ENCODE measurements around the gene EML1. TPM values are rescaled to one million over a fixed set of nuclear protein-coding genes. Genes with fewer than 3 reads are reported as not detected.

Gene EML1
- polyA plus RNA-seq, 1 donor from 2014 or later, result 21.7 TPM

DNA sequence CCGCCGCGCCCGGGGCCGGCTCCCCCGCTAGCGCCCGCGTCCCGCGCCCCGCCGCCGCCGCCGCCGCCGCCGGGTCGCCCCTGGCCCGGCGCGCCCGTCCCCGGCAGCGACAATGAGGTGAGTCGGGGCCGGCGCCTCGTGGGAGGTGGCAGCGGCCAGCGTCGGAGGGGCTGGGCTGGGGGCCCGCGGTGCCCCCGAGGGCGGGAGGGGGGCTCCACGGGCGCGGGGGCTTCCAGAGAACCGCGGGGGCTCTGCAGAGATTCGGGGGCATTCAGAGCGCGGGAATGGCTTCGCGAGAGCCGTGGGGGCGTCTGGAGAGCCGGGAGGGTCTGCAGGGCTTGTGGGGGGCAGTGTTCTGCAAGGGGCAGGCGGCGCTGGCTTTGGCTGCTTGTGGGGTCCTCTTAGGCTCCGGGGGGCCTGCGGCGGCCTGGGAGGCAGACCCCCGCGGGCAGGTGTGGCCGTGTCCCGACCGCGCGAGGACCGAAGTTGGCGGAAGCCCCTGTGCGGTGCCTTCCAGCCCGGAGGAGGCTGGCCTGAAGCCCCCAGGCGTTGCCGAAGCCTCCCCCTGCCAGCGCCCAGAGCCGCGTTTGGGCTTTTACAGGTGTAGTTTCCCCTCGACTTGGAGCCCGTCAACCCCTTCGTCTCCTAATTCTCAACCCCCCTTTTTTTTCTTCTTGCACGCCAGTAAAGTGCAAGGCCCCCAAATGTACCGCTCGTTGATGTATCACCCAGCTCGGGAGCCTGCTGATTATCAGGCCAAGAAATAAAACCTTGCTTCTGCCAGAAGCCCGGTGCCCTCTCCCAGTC is 178.9 kb downstream of the EML1 start:
- Histone ChIP-seq H3K79me2 (replicated peaks; ENCODE audit: insufficient read depth, low read length) (peaks cover 49% of the 10 kb centered on the region), H3K27ac (ENCODE audit: low read length) (peak overlapping the region; percentile 90)

DNA sequence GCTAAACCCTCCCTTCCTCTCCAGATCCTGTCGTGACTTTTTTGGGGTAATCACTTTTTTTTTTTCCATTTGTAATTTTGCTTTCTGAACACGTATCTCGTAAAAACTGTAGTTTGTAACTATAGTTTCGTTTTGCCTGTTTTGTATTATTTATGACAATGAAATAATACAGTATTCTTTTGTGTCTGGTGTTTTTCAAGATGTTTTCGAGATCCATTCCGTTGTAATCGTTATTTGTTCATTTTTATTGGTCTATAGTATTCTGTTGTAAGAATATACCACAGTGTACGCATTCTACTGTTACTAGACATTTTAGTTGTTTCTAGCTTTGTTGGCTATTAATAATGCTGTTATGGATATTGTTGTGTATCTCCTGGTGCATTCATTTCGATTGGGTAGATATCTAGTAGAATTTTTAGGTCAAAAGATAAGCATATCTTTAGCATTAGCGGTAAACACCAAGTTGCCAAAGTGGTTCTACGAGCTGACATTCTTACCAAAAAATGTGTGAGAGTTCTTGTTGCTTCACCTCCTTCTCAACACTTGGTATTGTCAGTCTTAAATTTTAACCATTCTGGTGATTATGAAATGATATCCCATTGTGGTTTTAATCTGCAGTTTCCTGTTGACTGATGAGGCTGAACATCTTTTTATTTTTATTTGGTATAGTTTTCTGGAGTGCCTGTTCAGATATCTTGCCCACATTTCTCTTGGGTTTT is 179.7 kb downstream of the EML1 start:
- Histone ChIP-seq H3K4me3 (ENCODE audit: low read length) (peak overlapping the region; percentile 97), H3K9me3 (ENCODE audit: low read length) (peaks cover 9% of the 10 kb centered on the region), H3K79me2 (replicated peaks; ENCODE audit: insufficient read depth, low read length) (peaks cover 57% of the 10 kb centered on the region), H4K20me1 (ENCODE audit: insufficient read depth) (no peaks in the 10 kb centered on the region), H3K4me2 (ENCODE audit: low read length) (peak overlapping the region; percentile 47), H3K36me3 (ENCODE audit: insufficient read depth, low read length) (no peaks in the 10 kb centered on the region), H2AFZ (ENCODE audit: low read depth, low read length) (no peak overlapping the region), H3K27ac (ENCODE audit: low read length) (peak overlapping the region; percentile 90), H3K9ac (ENCODE audit: low read length) (peak overlapping the region; percentile 91), H3K9me2 (ENCODE audit: insufficient read depth, low read length) (no peaks in the 10 kb centered on the region), H3K27me3 (ENCODE audit: insufficient read depth, low read depth, low read length) (no peaks in the 10 kb centered on the region), H3F3A (ENCODE audit: insufficient read depth, low read length, poor library complexity, severe bottlenecking) (peaks cover 6% of the 10 kb centered on the region)
- no peak for TF ChIP-seq POLR2AphosphoS5 (IDR thresholded peaks at IDR 0.05)
- TF ChIP-seq, protein P1, sequence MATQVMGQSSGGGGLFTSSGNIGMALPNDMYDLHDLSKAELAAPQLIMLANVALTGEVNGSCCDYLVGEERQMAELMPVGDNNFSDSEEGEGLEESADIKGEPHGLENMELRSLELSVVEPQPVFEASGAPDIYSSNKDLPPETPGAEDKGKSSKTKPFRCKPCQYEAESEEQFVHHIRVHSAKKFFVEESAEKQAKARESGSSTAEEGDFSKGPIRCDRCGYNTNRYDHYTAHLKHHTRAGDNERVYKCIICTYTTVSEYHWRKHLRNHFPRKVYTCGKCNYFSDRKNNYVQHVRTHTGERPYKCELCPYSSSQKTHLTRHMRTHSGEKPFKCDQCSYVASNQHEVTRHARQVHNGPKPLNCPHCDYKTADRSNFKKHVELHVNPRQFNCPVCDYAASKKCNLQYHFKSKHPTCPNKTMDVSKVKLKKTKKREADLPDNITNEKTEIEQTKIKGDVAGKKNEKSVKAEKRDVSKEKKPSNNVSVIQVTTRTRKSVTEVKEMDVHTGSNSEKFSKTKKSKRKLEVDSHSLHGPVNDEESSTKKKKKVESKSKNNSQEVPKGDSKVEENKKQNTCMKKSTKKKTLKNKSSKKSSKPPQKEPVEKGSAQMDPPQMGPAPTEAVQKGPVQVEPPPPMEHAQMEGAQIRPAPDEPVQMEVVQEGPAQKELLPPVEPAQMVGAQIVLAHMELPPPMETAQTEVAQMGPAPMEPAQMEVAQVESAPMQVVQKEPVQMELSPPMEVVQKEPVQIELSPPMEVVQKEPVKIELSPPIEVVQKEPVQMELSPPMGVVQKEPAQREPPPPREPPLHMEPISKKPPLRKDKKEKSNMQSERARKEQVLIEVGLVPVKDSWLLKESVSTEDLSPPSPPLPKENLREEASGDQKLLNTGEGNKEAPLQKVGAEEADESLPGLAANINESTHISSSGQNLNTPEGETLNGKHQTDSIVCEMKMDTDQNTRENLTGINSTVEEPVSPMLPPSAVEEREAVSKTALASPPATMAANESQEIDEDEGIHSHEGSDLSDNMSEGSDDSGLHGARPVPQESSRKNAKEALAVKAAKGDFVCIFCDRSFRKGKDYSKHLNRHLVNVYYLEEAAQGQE (IDR thresholded peaks at IDR 0.05; ENCODE audit: borderline replicate concordance), result no peak
- TF ChIP-seq EP300 (conservative IDR thresholded peaks at IDR 0.05; ENCODE audit: poor library complexity, severe bottlenecking), result no peak

More for the DNA sequence above, 178.9 kb downstream of the EML1 start:
- H3K9me2 ChIP-seq (ENCODE audit: insufficient read depth, low read length), result no peaks in the 10 kb centered on the region
- no peaks in the 10 kb centered on the region for H4K20me1 ChIP-seq (ENCODE audit: insufficient read depth)
- peaks cover 6% of the 10 kb centered on the region for H3F3A ChIP-seq (ENCODE audit: insufficient read depth, low read length, poor library complexity, severe bottlenecking)
- no peaks in the 10 kb centered on the region for H3K36me3 ChIP-seq (ENCODE audit: insufficient read depth, low read length)
- TF ChIP-seq EP300 (conservative IDR thresholded peaks at IDR 0.05; ENCODE audit: poor library complexity, severe bottlenecking) (no peak), EZH2 (IDR thresholded peaks at IDR 0.05; ENCODE audit: borderline replicate concordance, insufficient read depth, low read length, poor library complexity, severe bottlenecking) (no peak), SMC3 (conservative IDR thresholded peaks at IDR 0.05; ENCODE audit: poor library complexity) (no peak), TAF1 (IDR thresholded peaks at IDR 0.05; ENCODE audit: low read depth) (no peak), RAD21 (conservative IDR thresholded peaks at IDR 0.05) (no peak), MXI1 (conservative IDR thresholded peaks at IDR 0.05; ENCODE audit: poor library complexity, severe bottlenecking) (peak; percentile 37), POLR2AphosphoS5 (IDR thresholded peaks at IDR 0.05) (no peak)
- TF ChIP-seq, protein P2, sequence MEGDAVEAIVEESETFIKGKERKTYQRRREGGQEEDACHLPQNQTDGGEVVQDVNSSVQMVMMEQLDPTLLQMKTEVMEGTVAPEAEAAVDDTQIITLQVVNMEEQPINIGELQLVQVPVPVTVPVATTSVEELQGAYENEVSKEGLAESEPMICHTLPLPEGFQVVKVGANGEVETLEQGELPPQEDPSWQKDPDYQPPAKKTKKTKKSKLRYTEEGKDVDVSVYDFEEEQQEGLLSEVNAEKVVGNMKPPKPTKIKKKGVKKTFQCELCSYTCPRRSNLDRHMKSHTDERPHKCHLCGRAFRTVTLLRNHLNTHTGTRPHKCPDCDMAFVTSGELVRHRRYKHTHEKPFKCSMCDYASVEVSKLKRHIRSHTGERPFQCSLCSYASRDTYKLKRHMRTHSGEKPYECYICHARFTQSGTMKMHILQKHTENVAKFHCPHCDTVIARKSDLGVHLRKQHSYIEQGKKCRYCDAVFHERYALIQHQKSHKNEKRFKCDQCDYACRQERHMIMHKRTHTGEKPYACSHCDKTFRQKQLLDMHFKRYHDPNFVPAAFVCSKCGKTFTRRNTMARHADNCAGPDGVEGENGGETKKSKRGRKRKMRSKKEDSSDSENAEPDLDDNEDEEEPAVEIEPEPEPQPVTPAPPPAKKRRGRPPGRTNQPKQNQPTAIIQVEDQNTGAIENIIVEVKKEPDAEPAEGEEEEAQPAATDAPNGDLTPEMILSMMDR (IDR thresholded peaks at IDR 0.05; ENCODE audit: poor library complexity, severe bottlenecking), result no peak
- TF ChIP-seq, protein P1 (IDR thresholded peaks at IDR 0.05; ENCODE audit: borderline replicate concordance), result peak; percentile 9
- peak overlapping the region; percentile 97 for H3K4me3 ChIP-seq (ENCODE audit: low read length)
- peak overlapping the region; percentile 91 for H3K9ac ChIP-seq (ENCODE audit: low read length)
- peaks cover 9% of the 10 kb centered on the region for H3K9me3 ChIP-seq (ENCODE audit: low read length)
- no peak overlapping the region for H2AFZ ChIP-seq (ENCODE audit: low read depth, low read length)
- H3K27me3 ChIP-seq (ENCODE audit: insufficient read depth, low read depth, low read length), result no peaks in the 10 kb centered on the region
- peak overlapping the region; percentile 47 for H3K4me2 ChIP-seq (ENCODE audit: low read length)

Measured in neural cell (in vitro differentiated cells).